Left lobe of liver (tissue), 2 donors: Measurements from ENCODE around the gene MIA2. TPM values are rescaled to one million over a fixed set of nuclear protein-coding genes. Genes with fewer than 3 reads are reported as not detected.

ENCODE experiments used
- ATAC-seq: fragments of 200-7000 bp; cut with Tn5 transposase; one replicate; pipeline ENCODE4 v1.9.1; 2020; ENCODE audit warnings: mild to moderate bottlenecking, moderate library complexity
- DNase-seq: peaks from one replicate; pipeline ENCODE4 v3.0.0-alpha.2; 2020; ENCODE audit warnings: low spot score
- total RNA-seq: library from RNA; stranded (reverse); gene quantifications from one replicate; pipeline ENCODE4 v1.2.1, GENCODE V29; 2021
- donor health status: DM: no; HTN: no; CAD: no; lungs with moderate emphysema.
- donor health status: DM: no; HTN: yes; CAD: no.

MIA2 gene
- total RNA-seq, 1 donor from 2014 or later: 83.9 TPM

DNA sequence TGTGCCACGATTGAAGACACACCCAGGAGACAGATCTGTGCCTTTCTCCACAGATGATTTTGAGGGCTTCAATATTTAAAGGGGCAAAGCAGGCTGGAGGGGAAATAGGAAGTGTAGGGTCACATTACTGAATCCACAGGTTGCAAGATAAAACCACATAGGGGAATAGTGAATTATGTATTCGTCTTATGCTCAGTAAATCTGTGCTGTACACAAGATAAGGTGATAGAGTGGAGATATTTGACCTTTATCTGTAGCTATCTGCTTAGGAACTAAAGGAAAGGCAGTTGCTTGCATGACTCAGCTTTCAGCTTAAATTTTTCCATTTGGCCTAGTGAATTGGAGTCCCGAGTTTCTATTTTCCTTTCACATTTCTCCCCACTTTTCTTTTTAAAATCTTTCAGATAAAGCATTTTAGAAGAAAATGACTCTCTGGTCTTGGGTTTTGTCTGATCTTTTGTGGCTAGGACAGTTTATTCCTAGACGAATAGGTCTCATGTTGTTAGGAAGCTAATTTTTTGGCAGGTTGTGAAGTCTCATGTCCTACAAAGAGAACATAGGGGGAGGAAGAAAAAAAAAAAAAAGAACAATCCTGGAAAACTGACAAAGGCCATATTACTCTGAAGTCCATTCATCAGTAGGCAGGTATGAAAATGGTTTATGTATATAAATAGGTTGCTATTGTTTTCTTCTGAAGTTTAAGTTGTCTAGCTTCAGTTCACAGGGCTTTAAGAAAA, 143.1 kb downstream of the MIA2 start:
- ATAC-seq (peak; percentile 54), DNase-seq (no peak)

DNA sequence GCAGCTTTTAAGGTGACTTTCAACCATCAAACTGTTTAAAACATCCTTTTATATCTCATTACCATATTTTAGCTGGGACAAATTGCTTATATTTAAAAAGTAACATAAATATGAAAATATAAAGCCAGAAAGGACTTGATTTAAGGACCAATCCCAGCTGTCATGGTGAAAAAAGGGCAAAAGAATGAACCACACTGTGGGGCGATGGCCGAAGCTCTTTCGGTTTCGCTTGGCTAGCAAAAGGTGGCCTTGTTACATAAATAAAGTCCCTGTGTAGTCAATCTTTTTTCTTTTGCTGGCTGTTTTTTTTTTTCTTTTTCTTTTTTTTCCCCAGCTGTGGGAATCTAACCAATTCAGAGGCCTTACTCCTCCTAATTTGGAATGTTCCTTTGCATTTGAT, 147.7 kb downstream of the MIA2 start:
- DNase-seq (no peak), ATAC-seq (peak; percentile 79)

DNA sequence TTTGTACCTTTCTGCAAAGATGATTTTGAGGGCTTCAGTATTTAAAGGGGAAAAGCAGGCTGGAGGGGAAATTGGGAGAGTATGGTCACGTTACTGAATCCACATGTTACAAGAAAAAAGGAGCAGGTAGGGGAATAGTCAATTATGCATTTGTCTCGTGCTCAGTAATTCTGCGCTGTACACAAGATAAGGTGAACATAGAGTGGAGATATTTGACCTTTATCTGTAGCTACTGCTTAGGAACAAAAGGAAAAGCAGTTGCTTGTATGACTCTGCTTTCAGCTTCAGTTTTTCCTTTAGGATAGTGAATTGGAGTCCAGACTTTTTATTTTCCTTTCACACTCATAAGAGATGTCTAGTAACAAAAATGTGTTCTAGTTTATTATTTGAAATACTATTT, 148.7 kb downstream of the MIA2 start:
- DNase-seq (no peak), ATAC-seq (no peak)

DNA sequence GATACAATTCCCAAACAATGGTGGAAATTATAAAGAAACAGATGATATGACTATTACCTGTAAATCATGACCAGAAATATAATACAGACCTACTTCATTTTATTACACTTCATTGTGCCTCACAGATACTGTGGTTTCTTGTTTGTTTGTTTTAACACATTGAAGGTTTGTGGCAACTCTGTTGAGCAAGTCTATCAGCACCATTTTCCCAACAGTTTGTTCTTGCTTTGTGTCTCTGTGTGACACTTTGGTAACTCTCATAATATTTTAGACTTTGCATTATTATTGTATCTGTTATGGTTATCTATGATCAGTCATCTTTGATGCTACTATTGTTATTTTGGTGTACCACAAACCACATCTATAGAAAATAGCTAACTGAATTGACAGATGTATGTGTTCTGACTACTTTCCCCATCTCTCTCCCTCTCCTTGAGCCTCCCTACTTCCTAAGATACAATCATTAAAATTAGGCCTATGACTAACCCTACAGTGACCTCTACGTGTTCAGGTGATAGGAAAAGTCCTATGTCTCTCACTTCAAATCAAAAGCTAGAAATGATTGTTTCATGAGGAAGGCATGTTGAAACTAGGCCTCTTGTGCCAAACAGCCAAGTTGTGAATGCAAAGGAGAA, 149.4 kb downstream of the MIA2 start:
- ATAC-seq: no peak
- DNase-seq: no peak

DNA sequence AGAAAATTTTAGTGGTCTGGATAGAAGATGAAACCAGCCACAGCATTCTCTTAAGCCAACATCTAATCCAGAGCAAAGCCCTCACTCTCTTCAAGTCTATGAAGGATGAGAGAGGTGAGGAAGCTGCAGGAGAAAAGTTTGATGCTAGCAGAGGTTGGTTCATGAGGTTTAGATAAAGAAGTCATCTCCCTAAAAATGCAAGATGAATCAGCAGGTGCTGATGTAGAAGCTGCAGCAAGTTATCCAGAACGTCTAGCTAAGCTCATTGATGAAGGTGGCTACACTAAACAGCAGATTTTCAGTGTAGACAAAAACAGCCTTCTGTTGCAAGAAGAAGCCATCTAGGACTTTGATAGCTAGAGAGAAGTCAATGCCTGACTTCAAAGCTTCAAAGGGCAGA, 150.0 kb downstream of the MIA2 start:
- DNase-seq (no peak), ATAC-seq (no peak)

DNA sequence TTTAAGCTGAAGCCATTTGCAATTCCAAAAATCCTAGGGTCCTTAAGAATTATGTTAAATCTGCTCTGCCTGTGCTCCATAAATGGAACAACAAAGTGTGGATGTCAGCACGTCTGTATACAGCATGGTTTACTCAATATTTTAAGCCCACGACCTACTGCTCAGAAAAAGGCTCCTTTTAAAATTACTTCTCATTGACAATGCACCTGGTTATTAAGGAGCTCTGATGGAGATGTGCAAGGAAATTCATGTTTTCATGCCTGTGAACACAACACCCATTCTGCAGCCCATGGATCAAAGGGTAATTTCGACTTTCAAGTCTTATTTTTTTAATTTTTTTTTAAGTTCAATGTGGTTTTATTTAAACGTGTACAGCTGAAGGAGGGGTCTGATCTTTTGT, 150.5 kb downstream of the MIA2 start:
- ATAC-seq: no peak
- no peak for DNase-seq

DNA sequence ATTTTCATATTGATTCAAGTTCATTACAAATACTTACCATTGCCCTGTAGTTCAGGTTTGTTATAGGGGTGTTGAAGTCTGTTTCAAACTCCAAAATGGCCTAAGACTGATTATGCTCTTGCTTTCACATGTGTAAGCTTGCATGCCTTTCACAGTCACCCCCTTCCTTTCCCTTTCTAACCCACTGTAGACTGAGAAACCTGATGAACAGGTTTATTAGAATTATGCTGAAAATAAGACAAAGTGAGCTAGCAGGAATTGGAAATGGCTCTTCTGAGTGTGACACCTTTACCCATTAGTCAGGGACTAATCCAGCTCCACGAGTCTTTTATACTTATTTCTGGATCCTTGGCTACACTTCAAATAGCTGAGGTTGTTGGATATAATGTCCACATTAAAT, 159.6 kb downstream of the MIA2 start:
- ATAC-seq (no peak), DNase-seq (no peak)

DNA sequence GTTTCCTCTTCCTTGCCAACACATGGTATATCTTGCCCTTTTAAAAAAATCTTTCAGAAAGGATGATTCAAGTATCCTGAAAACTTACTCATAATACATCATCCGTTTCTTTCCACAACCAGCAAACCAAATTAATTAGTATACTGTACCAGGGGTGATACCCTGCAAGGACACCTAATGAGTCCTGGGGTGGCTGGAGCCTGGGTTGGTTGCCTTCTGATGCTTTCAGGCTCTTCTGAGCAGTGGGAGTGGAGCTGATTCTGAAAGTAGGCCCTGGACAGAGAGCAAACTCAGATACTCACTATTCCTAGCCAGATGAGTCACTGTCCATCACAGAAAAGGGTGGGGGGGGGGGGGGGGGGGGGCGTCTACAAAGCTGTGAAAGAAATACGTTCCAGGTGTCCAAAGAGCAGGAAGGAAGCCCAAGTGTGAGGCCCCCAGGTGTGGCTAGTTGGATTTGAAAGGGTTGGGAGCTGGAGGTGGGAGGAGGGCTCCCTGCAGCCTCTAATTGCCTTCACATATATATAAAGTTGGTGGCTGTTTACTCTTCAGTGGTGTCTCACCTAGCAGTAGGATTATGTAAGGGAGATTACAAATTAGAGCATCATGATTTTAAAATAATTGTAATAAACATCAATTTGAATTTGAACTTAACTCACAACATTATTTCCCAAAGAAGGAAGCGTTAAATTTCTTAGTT, 162.0 kb downstream of the MIA2 start:
- DNase-seq (no peak), ATAC-seq (no peak)

DNA sequence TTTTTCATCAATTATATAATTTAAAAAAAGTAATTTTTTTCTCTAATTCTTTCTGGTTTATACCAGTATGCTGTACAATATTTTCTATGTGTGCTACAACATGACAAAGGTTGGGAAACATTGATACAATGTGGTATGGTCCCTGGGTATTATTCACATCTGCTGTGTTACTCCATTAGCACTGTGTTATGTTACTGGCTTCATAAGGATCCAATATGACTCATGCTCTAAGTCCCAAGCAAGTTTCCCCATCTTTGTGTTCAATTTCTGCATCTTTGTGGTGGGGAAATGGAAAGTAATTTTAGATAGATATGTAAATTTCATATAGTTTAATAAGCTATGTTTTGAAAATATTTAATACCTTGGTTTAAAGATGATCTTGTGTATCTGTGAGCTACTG, 162.7 kb downstream of the MIA2 start:
- ATAC-seq: no peak
- DNase-seq: no peak

DNA sequence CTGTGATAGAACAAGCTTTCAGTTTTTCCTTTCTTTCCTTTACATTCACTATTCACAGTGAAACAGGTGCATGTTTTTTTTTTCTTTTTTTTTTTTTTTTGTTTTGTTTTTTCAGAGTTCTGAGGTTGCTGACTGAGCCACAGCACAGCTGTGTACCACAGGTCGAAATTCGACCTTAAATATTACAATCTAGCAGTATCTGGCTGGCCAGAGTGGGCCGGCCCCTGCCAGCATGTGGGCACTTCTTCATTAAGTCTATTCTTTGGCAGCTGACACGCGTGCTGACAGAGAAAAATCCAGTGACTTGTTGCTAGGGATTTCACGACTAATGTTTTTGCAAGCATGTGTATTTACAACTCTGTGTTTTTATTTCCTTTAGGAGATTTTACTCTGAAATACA, 164.7 kb downstream of the MIA2 start:
- DNase-seq (no peak), ATAC-seq (peak; percentile 81)

DNA sequence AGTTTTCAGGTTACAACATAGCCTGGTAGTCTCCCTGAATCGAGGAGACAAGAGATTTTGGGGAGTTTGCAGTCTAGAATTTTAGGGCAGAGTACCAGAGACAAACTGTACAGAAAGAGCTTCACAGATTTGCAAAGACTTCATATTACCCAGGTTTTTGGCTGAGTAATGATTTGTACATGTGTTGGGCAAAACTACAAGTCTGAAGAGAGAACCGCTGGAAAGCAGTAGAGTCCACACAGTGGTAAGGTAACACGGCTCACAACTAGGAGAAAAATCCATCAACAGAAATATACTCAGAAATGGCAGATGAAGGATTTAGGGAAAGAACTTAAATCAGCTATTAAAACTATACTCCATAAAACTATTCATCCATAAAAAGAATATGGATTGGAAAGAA, 172.8 kb downstream of the MIA2 start:
- ATAC-seq: peak; percentile 88
- DNase-seq: no peak

DNA sequence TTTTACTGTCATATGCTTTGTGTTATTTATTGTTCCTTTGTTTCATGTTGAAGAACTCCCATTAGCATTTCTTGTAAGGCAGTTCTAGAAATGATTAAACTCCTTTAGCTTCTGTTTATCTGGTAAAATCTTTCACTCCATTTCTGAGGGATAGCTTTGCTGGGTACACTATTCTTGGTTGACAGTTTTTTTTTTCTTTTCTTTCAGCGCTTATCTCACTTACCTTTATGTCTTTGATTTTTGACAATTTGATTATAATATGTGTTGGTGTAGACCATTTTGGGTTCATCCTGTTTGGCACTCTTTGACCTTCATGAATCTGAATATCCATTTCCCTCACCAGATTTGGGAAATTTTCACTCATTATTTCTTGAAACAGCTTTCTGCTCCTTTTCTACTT, 182.4 kb downstream of the MIA2 start:
- DNase-seq (no peak), ATAC-seq (no peak)

DNA sequence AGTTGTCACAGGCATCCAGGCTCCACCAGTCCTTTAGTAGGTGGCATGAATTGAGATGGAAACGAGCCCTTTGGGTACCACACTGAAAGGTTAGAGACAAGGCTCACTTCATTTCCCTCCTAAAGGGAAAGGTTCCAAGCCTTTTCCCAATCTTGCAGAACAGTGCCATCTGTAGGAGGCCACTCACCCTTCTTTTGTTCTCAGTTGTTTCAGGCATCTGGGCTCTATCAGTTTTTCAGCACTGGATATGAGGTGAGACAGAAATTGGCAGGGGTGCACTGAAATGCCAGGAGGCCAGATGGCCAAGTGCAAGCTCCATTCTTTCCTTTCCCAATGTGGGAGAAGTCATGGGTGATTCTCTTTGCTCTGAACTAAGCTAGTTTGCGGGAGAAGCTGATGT, 183.3 kb downstream of the MIA2 start:
- ATAC-seq: peak; percentile 78
- no peak for DNase-seq

DNA sequence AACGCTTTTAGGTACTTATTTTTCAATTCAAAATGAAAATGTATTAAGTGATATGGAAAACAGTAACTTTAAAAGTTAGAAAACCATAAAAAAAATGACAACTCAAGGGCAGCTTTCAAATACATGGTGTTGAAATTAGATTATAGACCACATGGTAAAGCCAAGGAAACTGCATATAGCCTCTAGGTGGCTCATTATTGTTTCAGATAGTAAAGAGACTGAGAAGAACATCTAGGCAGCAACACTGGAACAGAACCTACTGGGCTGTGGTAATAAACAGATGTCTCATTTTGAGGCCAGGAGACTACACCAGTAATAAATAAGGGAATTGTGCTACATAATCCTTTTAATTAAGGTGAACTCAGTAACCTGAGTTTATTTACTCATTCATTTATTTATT, 185.6 kb downstream of the MIA2 start:
- no peak for DNase-seq
- peak; percentile 45 for ATAC-seq

DNA sequence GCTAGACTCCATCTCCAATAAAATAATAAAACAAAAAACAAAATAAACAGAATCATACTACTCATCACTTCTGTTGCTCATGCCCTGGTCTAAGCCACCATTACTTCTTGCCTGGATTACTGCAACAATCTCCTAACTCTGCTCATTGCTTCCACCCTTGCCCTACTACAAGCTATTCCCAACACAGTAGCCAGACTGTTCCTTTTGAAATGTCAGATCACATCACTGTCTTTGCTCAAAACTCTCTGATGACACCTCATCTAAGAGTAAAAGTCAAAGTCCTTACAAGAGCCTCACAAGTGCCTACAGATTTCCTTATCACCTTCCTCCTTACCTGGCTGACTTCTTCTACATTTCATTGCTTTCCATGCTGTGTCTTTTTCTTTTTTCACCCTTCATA, 188.5 kb downstream of the MIA2 start:
- no peak for DNase-seq
- no peak for ATAC-seq

DNA sequence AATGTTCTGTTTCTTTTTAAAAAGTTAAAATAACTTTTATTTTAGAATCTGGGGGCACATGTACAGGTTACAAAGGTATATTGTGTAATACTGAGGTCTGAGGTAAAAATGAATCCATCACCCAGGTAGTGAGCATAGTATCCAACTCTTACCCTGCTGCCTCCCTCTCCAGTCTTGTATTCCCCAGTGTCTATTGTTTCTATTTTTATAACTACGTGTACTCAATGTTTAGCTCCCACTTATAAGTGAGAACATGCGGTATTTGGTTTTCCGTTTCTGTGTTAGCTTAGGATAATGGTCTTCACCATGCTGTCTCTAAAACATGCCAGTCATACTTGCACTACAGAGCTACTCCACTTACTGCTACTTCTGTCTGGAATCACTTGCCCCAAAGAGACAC, 190.1 kb downstream of the MIA2 start:
- ATAC-seq (no peak), DNase-seq (no peak)

DNA sequence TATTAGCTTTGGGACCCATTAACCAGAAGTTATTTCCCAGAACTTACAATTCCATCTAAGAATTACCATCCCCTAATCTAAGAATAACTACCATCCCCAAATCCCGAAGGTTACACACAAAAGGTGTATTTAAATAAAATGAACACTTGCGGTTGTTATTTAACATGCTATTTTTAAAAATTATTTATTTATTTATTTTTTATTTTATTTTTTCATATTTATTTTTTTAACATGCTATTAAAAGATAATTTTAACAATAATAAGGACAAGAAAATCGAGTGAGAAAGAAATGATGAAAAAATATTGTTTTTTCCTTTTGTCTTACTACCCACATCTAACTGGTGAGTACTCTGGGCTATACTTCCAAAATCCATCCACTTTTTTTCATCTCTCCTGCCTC, 192.2 kb downstream of the MIA2 start:
- DNase-seq: no peak
- ATAC-seq: no peak

DNA sequence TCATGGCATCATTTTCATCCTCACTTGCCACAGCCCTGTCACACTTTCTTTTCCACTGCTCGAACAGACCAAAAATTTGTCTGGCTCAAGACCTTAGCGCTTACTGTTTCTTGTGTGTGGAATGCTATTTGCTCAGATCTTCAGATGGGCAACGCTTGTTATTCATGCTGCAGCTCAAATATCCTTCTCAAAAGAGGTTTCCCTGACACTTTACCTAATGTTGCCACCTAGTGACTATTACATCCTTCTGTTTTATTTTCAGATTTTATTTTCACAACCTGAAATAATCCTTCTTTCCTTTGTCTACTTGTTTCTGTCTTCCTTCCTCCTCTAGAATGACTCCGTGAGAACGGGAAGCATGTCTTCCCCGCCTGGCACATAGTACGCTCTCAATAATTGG, 192.9 kb downstream of the MIA2 start:
- ATAC-seq (peak; percentile 67), DNase-seq (no peak)

DNA sequence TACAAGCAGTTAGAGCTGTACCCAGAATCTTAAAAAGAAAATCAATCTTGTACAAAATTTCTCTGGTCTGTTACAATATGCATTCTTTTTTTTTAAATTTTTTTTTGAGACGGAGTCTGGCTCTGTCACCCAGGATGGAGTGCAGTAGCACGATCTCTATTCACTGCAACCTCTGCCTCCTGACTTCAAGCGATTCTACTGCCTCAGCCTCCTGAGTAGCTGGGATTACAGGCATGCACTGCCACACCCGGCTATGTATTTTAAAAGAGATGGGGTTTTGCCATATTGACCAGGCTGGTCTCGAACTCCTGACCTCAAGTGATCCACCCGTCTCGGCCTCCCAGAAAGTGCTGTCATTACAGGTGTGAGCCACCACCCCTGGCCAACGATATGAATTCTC, 194.4 kb downstream of the MIA2 start:
- ATAC-seq: no peak
- DNase-seq: no peak

DNA sequence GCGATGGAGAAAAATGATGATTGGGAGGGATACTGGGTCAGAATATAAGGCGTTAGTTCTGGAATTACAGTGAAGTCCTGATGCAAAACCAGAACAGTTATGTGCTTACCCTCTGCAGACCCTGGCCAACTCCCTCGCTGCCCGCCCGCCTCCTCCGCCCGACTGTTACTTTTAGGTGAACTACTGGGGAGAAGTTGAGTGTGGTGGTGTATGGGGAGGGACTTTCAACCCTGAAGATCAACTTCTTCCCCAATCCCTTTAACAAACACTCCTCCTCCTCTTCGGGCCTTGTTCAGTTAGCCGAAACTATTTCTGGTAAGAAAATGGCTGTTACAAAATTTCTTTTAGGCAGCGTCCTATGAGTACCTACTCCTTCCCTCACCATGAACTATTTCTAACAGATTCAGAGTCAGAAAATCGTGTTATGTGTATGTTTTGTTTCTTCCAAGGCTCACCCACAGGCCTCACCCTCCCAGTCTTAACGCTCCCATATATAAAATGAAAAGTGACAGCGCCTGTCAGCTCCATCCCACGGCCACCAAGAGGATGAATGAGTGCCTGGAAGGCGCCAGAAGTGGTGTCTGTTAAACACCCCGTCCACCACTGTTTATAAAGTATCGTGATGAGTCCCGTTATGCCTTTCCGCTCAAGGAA, 197.2 kb downstream of the MIA2 start:
- ATAC-seq (no peak), DNase-seq (no peak)

DNA sequence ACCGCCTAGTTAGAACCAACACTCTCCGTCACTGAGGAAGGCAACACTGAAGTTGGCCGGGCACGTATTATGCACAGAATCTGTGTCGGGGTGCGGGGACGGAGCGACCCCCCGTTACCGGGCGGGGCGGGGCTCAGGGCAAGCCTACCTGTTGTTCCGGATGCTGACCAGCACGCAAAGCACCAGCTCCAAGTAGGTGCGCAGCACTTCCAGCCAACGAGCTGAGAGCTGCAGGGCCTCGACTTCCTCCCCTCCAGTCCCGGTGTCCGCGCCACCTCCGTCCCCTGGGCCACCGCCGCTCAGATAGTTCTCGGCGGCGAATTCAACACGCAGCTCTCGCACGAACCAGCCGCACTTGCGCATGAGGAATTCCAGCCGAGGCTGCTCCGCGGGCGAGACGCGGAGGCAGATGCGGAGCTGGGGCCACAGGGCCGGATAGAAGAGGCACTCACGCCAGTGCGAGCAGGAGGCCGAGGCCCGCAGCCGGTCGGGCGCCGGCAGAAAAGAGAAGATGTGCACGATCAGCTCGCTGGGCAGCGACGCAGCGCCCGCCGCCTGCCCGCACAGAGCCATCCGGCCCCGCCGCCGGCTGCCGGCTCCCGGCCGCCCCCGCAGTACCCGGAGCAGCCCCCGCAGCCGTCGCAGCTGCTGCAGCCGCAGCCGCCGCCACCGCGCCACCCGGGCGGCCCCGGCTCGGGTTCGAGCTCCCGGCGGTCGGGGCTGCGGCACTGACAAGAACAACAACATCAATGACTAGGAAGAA, 197.9 kb downstream of the MIA2 start:
- DNase-seq (peak; percentile 61), ATAC-seq (peak; percentile 5)
